Activated naive CD8-positive, alpha-beta T cell treated with anti-CD3 and anti-CD28 coated beads for 36 hours (primary cell): ENCODE data around the gene BCAR1. TPM values are rescaled to one million over a fixed set of nuclear protein-coding genes. Genes with fewer than 3 reads are reported as not detected.
"Not testable (repeated sequence)": the region's sequence is repeated elsewhere in the genome, so short reads cannot be mapped to it uniquely, and the experiment has no call there.

ENCODE experiments used
- DNase-seq: peaks from one replicate; pipeline ENCODE4 v3.0.0; 2021
- H3K27ac Mint-ChIP-seq: one replicate; pipeline ENCODE4 v1.8.0; 2022; ENCODE audit warnings: mild to moderate bottlenecking, moderate library complexity, mixed read lengths
- H3K27me3 Mint-ChIP-seq: one replicate; pipeline ENCODE4 v1.8.0; 2022; ENCODE audit warnings: mild to moderate bottlenecking, mixed read lengths
- H3K36me3 Mint-ChIP-seq: one replicate; pipeline ENCODE4 v1.8.0; 2021; ENCODE audit warnings: mild to moderate bottlenecking, mixed read lengths
- H3K4me1 Mint-ChIP-seq: one replicate; pipeline ENCODE4 v1.8.0; 2021; ENCODE audit warnings: mixed read lengths
- H3K4me3 Mint-ChIP-seq: one replicate; pipeline ENCODE4 v1.8.0; 2022; ENCODE audit warnings: mild to moderate bottlenecking, moderate library complexity, mixed read lengths
- H3K9me3 Mint-ChIP-seq: one replicate; pipeline ENCODE4 v1.8.0; 2022; ENCODE audit warnings: mixed read lengths
- total RNA-seq, 2 experiments: library from RNA; stranded (reverse); gene quantifications; one replicate each; pipeline ENCODE4 v1.2.3, GENCODE V29; 2021

BCAR1 gene
- total RNA-seq, 2 experiments from 2014 or later = 0.74 to 1.2 TPM

GRCh38 chr16:75229172-75230031 is 22.0 kb downstream of the BCAR1 start:
- peaks cover 1% of the 10 kb centered on the region for H3K36me3 Mint-ChIP-seq
- no peak overlapping the region for H3K4me3 Mint-ChIP-seq
- no peaks in the 10 kb centered on the region for H3K9me3 Mint-ChIP-seq
- DNase-seq = no peak
- H3K27me3 Mint-ChIP-seq = no peaks in the 10 kb centered on the region
- no peak overlapping the region for H3K27ac Mint-ChIP-seq
- H3K4me1 Mint-ChIP-seq = peaks cover 1% of the 10 kb centered on the region

- Mint-ChIP-seq H3K27me3 (no peaks in the 10 kb centered on the region), H3K4me3 (no peak overlapping the region), H3K4me1 (no peaks in the 10 kb centered on the region), H3K27ac (no peak overlapping the region), H3K9me3 (no peaks in the 10 kb centered on the region), H3K36me3 (no peaks in the 10 kb centered on the region)
- no peak for DNase-seq
These were observed 23.1 kb downstream of the BCAR1 start for GRCh38 chr16:75228143-75228976.

- Mint-ChIP-seq H3K36me3 (no peaks in the 10 kb centered on the region), H3K27me3 (no peaks in the 10 kb centered on the region), H3K4me3 (no peak overlapping the region), H3K27ac (no peak overlapping the region), H3K4me1 (no peaks in the 10 kb centered on the region), H3K9me3 (no peaks in the 10 kb centered on the region)
- DNase-seq = no peak
These were observed 23.9 kb downstream of the BCAR1 start for GRCh38 chr16:75227361-75228142.

GRCh38 chr16:75226550-75227360 is 24.7 kb downstream of the BCAR1 start:
- H3K36me3 Mint-ChIP-seq = no peaks in the 10 kb centered on the region
- no peaks in the 10 kb centered on the region for H3K27me3 Mint-ChIP-seq
- no peak overlapping the region for H3K27ac Mint-ChIP-seq
- no peak overlapping the region for H3K4me3 Mint-ChIP-seq
- no peaks in the 10 kb centered on the region for H3K9me3 Mint-ChIP-seq
- DNase-seq = no peak
- H3K4me1 Mint-ChIP-seq = no peaks in the 10 kb centered on the region

GRCh38 chr16:75225678-75226515 is 25.5 kb downstream of the BCAR1 start:
- DNase-seq = no peak
- no peaks in the 10 kb centered on the region for H3K9me3 Mint-ChIP-seq
- H3K36me3 Mint-ChIP-seq = no peaks in the 10 kb centered on the region
- H3K27ac Mint-ChIP-seq = no peak overlapping the region
- no peaks in the 10 kb centered on the region for H3K27me3 Mint-ChIP-seq
- no peak overlapping the region for H3K4me3 Mint-ChIP-seq
- peaks cover under 1% of the 10 kb centered on the region for H3K4me1 Mint-ChIP-seq

GRCh38 chr16:75225092-75225491 is 26.3 kb downstream of the BCAR1 start:
- no peaks in the 10 kb centered on the region for H3K36me3 Mint-ChIP-seq
- H3K4me3 Mint-ChIP-seq = no peak overlapping the region
- H3K4me1 Mint-ChIP-seq = peaks cover 5% of the 10 kb centered on the region
- H3K9me3 Mint-ChIP-seq = peaks cover 1% of the 10 kb centered on the region
- H3K27ac Mint-ChIP-seq = no peak overlapping the region
- DNase-seq = no peak
- no peaks in the 10 kb centered on the region for H3K27me3 Mint-ChIP-seq

- no peaks in the 10 kb centered on the region for H3K27me3 Mint-ChIP-seq
- peaks cover 11% of the 10 kb centered on the region for H3K4me1 Mint-ChIP-seq
- no peak overlapping the region for H3K27ac Mint-ChIP-seq
- H3K36me3 Mint-ChIP-seq = no peaks in the 10 kb centered on the region
- H3K9me3 Mint-ChIP-seq = peaks cover 1% of the 10 kb centered on the region
- H3K4me3 Mint-ChIP-seq = no peak overlapping the region
- no peak for DNase-seq
These were observed 26.9 kb downstream of the BCAR1 start for GRCh38 chr16:75224306-75225082.

GRCh38 chr16:75223129-75223528 is 28.3 kb downstream of the BCAR1 start:
- DNase-seq, H3K4me3 Mint-ChIP-seq, H3K9me3 Mint-ChIP-seq, H3K36me3 Mint-ChIP-seq, H3K27ac Mint-ChIP-seq, H3K27me3 Mint-ChIP-seq: not testable (repeated sequence)
- H3K4me1 Mint-ChIP-seq = peaks cover 18% of the 10 kb centered on the region

- no peaks in the 10 kb centered on the region for H3K27me3 Mint-ChIP-seq
- no peak for DNase-seq
- H3K9me3 Mint-ChIP-seq = peaks cover 1% of the 10 kb centered on the region
- no peak overlapping the region for H3K27ac Mint-ChIP-seq
- H3K4me1 Mint-ChIP-seq = peaks cover 22% of the 10 kb centered on the region
- H3K36me3 Mint-ChIP-seq = no peaks in the 10 kb centered on the region
- H3K4me3 Mint-ChIP-seq = no peak overlapping the region
These were observed 29.1 kb downstream of the BCAR1 start for GRCh38 chr16:75222271-75222783.

- no peaks in the 10 kb centered on the region for H3K27me3 Mint-ChIP-seq
- H3K36me3 Mint-ChIP-seq = no peaks in the 10 kb centered on the region
- H3K4me1 Mint-ChIP-seq = peaks cover 22% of the 10 kb centered on the region
- DNase-seq = peak; percentile 31
- peaks cover 1% of the 10 kb centered on the region for H3K9me3 Mint-ChIP-seq
- H3K4me3 Mint-ChIP-seq = peak overlapping the region; percentile 51
- H3K27ac Mint-ChIP-seq = peak overlapping the region; percentile 80
These were observed 31.6 kb downstream of the BCAR1 start for GRCh38 chr16:75219838-75220237.

- peak overlapping the region; percentile 32 for H3K4me3 Mint-ChIP-seq
- H3K4me1 Mint-ChIP-seq = peaks cover 22% of the 10 kb centered on the region
- H3K36me3 Mint-ChIP-seq = no peaks in the 10 kb centered on the region
- H3K9me3 Mint-ChIP-seq = peaks cover 1% of the 10 kb centered on the region
- H3K27me3 Mint-ChIP-seq = no peaks in the 10 kb centered on the region
- H3K27ac Mint-ChIP-seq = peak overlapping the region; percentile 80
- DNase-seq = no peak
These were observed 32.3 kb downstream of the BCAR1 start for GRCh38 chr16:75219088-75219487.

- H3K27ac Mint-ChIP-seq = peak within 1 kb of the TSS; percentile 80
- peak within 1 kb of the TSS; percentile 51 for H3K4me3 Mint-ChIP-seq
- peaks cover 22% of the 10 kb centered on the region for H3K4me1 Mint-ChIP-seq
- H3K27me3 Mint-ChIP-seq = no peaks in the 10 kb centered on the region
- H3K36me3 Mint-ChIP-seq = no peaks in the 10 kb centered on the region
- DNase-seq = peak; percentile 51
- H3K9me3 Mint-ChIP-seq = peaks cover 1% of the 10 kb centered on the region
These were observed 33.0 kb downstream of the BCAR1 start, which contains the start of gene CTRB1 for GRCh38 chr16:75218256-75219076. TSS of gene CTRB1 (plus strand) at chr16:75218988. CDS start at chr16:75219008, 20 bp downstream.
